Right ventricle myocardium inferior (tissue), 1 donor: Measurements from ENCODE around the gene VWA2. TPM values are rescaled to one million over a fixed set of nuclear protein-coding genes. Genes with fewer than 3 reads are reported as not detected.

Experiments
- ATAC-seq: fragments of 200-7000 bp; cut with Tn5 transposase; one replicate; pipeline ENCODE4 v1.9.1; 2020; ENCODE audit warnings: mild to moderate bottlenecking, moderate library complexity
- DNase-seq: peaks from one replicate; pipeline ENCODE4 v3.0.0; 2021; ENCODE audit errors: missing footprints
- intact Hi-C: fragments of 100-400 bp; cut with DNase I; formaldehyde crosslinking; loops from one replicate; pipeline ENCODE4 v1.11.0; 2022
- long read RNA-seq: library from polyadenylated mRNA; unstranded; transcript quantifications from one replicate; pipeline ENCODE4 v2.0.0, GENCODE V29; 2021
- total RNA-seq: library from RNA; stranded (reverse); fragmentation: NEBNext Ultra II Directional; extraction: Animal tissue kit (Norgen Biotek cat#: 25700); gene quantifications from one replicate; pipeline ENCODE4 v1.2.1, GENCODE V29; 2021
- donor health status: DM: no; HTN: yes; CAD: no; lungs with severe emphysema.

Gene VWA2, protein sequence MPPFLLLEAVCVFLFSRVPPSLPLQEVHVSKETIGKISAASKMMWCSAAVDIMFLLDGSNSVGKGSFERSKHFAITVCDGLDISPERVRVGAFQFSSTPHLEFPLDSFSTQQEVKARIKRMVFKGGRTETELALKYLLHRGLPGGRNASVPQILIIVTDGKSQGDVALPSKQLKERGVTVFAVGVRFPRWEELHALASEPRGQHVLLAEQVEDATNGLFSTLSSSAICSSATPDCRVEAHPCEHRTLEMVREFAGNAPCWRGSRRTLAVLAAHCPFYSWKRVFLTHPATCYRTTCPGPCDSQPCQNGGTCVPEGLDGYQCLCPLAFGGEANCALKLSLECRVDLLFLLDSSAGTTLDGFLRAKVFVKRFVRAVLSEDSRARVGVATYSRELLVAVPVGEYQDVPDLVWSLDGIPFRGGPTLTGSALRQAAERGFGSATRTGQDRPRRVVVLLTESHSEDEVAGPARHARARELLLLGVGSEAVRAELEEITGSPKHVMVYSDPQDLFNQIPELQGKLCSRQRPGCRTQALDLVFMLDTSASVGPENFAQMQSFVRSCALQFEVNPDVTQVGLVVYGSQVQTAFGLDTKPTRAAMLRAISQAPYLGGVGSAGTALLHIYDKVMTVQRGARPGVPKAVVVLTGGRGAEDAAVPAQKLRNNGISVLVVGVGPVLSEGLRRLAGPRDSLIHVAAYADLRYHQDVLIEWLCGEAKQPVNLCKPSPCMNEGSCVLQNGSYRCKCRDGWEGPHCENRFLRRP
- not detected for total RNA-seq
- long read RNA-seq: 0 reads

DNA sequence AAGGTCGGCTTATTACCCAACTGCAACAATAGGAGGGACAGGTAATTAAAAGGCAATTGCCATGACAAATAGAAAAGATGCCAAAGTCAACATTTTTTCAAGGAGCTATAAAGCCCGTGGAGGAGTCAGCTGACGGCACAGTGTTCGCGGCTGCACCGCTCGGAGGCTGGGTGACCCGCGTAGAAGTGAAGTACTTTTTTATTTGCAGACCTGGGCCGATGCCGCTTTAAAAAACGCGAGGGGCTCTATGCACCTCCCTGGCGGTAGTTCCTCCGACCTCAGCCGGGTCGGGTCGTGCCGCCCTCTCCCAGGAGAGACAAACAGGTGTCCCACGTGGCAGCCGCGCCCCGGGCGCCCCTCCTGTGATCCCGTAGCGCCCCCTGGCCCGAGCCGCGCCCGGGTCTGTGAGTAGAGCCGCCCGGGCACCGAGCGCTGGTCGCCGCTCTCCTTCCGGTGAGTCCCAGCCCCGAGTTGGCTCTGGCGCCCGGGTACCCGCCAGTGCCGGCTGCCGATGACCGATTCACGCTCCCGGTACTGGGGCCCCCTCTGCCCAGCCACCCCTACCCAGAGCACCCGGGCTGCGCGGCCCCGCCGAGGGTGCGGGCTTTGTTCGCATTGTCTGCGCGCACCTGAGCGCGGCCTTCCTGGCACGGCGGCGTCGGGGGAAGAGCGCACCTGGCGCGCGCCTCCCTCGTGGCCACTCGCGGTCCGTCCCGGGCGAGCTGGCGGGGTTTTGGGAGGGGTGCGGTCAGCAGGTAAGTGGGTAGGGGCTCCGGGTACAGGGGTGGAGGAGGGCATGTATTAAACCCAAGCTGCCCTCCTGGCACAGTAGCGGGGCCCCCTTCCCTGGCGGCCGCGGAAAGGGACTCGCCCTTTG is at the start of gene VWA2:
Gene VWA2 (plus strand): TSS at position 138 of the 877 bp plus-strand sequence. CDS start 9,460 bp downstream, outside the sequence.
- ATAC-seq (peak; percentile 54), DNase-seq (peak; percentile 77)
- intact Hi-C loops: no loop called here

DNA sequence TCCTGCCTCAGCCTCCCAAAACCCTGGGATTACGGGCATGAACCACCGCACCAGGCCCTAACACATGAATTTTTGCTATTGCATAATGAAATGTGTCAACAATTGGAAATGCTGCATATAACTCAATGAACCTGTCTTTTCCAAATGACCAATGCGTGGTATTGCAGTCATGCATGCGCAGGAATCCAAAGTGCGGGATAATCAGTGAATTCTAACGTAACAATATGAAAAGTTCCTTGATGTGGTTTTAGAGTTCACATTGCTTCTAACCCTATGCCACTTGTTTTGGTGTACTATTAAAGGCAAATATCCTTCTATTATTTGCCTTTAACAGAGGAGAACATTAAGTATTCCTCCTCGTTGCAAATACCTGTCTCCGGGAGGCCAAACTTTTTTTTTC is 49.4 kb upstream of the VWA2 start:
- no peak for DNase-seq
- intact Hi-C loops: no loop called here
- ATAC-seq: no peak

DNA sequence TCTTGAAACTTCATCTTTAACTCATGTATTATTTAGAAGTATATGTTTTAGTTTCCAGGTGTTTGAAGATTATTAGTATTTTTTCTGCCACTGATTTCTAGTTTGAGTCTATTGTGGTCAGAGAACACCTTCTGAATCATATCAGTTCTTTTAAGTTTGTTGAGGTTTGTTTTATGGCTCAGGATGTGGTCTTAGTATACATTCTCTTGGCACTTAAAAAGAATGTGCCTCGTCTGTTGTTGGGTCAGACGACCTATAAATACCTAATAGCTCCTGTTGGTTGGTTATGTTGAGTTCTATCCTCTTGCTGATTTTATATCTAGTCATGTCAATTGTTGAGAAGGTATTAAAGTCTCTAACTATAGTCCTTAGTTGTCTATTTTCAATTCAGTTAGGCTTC is 44.0 kb upstream of the VWA2 start:
- ATAC-seq (no peak), DNase-seq (no peak)
- intact Hi-C loops: no loop called here

DNA sequence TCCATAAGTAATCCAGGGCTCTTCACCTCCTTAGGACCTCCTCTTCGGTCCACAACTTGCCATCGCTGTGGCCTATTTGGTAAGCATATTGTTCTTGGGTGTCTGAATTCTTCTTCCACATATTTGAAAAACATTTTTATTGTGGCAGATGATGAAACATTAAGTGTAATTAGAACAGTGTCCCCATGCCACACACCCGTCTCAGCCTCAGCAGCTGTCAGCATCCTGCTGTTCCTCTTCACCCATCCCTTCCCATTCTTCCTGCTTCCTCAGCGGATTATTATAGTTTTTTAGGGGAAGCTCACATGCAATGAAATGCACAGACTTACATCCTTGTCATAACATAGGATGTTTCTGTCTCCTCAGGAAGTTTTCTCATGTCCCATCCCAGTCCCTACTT is 39.8 kb upstream of the VWA2 start:
- ATAC-seq (no peak), DNase-seq (no peak)
- intact Hi-C loops: no loop called here

DNA sequence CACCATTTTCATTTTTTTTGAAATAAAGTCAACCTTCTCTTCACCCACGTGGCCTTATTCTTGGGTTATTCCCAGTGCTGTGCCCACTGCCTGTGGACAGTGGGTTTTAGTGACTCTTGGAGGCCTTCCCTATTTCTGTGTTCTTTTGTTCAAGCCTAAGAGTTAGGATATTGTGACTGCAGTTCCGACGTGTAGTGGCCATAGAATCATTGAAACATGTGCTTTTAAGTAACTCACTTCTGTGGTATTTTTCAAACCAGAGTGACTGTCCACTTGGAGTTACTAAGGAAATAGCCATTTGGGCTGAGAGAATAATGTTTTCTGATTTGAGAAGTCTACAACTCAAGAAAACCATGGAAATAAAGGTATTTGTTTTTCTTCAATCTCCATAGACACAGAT is 36.2 kb upstream of the VWA2 start:
- no peak for ATAC-seq
- intact Hi-C loops: no loop called here
- DNase-seq: no peak

DNA sequence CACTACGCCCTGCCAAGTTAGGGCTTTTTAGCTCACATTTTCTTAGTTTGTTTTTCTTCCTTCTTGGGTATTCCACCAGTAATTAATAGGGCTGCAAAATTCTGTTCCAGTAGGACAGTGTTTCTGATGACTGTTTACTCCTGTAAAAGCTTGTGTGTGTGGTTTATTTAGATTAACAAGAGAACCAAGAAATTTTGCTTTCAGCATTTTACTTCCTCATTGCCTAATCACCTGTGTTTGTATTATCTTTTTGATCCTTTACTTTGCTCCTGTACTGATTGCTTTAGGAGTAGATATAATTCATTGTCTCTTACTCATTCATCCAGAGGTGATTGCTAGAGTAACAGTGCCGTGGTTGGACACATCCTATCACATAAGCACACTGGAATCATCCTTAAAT is 32.2 kb upstream of the VWA2 start:
- no peak for DNase-seq
- ATAC-seq: no peak

DNA sequence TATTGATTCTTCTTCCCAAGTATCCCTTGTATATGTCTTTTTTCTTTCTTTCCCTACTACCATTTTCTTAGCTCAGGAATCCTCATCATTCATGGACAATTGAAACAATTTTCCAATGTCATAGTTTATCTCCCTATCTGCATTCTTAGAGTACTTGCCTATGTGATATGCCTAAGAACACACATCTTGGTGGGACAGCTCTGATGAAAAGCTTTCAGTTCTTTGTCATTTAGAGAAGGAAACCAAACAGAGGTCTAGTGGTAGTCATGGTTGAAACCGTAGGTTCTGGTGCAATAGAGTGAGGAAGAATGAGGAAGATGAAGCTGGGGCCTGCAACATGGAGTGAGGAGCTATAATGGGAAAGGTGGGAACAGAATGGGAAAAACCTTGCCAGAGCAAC is 31.7 kb upstream of the VWA2 start:
- ATAC-seq: no peak
- no peak for DNase-seq
- intact Hi-C loops: no loop called here

More for the DNA sequence above, 32.2 kb upstream of the VWA2 start:
- intact Hi-C loops: no loop called here

DNA sequence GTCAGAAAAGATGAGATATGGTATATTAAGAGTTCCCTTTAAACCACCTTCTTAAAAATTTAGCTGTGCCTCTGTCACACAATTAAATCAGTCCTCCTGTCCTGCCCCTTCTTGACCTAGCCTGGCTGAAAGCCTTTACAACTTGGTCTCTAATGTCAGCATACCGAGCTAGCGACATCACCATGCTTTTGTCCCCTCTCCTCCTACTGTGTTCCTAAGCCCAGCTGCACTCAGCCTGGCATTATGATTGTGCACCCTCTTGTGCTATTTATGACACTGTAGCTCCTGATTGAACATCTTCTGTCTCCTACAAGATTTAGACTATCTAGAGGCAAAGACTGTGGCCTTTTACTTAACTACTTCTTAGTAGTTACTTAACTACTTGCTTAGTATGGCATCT is 30.7 kb upstream of the VWA2 start:
- peak; percentile 50 for ATAC-seq
- intact Hi-C loops: no loop called here
- DNase-seq: no peak

DNA sequence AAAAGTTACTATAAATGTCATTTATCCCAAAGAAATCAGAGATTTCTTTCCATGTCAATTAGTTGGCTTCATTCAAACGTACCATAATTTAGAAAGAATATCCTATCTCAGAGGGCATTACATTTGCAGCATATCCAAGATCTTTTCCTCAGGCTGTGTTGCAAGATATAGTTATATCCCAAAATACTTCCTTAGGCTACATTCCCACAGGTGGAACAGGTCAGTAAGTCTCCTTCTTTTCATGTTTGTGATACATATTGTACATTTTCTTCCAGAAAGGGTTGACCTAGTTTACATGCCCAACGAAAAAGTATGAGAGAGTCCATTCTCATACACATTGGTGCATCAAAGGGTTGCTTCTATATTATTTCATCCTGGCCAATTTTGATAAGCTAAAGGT is 26.9 kb upstream of the VWA2 start:
- intact Hi-C loops: no loop called here
- DNase-seq: no peak
- no peak for ATAC-seq

DNA sequence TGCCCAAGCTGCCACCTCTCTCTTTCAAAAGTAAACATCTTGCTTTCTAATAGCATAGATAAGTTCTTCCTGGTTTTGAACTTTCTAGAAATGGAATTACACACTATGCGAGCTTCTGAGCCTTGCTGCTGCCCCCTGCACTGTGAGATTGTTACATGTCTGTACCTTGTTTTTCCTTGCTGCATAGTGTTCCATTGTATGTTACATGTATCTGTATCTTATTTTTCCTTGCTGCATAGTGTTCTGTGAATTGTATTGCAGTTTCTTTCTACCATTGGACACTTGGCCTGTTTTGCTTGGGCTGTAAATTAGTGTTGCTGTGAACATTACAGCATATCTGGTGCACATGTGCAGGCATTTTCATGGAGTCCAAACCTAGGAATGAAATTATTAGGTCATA is 24.0 kb upstream of the VWA2 start:
- DNase-seq: no peak
- ATAC-seq: no peak
- intact Hi-C loops: no loop called here

DNA sequence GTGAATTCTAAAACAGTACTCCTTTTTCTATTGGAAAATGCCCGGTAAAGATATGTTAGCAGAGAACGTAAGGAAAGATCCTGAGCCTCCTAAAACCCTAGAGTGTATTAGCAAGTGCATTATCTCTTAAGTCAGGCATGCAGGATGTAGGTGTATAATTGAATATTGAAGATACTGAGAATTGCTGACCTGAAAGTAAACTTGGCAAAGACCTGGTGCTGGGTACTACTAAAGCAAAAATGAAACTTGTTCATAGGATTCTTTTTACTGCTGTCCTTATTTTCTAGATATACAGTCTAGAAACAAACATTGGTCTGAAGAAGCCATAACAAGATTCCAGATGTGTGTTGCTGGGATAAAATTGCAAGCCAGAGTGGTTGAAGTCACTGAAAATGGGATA is 18.8 kb upstream of the VWA2 start:
- intact Hi-C loops: no loop called here

DNA sequence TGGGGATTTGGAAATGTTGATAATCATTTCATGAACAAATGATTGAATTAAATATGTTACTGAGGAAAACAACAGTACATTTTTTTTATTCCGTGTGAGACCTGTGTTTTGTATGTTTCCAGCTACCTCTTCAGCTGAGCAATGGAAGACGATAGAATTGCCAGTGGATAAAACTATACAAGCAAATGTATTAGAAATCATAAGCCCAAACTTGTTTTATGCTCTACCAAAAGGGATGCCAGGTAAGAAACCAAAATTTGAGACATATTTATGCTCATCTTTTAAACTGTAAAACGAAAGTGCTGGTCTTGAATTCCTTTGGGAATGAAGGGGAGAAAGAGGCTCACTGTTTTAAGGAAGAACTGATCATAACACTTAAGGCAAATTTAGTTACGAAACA is 17.8 kb upstream of the VWA2 start:
- intact Hi-C loops: no loop called here
- ATAC-seq (no peak), DNase-seq (no peak)

More for the DNA sequence above, 18.8 kb upstream of the VWA2 start:
- ATAC-seq (no peak), DNase-seq (no peak)

DNA sequence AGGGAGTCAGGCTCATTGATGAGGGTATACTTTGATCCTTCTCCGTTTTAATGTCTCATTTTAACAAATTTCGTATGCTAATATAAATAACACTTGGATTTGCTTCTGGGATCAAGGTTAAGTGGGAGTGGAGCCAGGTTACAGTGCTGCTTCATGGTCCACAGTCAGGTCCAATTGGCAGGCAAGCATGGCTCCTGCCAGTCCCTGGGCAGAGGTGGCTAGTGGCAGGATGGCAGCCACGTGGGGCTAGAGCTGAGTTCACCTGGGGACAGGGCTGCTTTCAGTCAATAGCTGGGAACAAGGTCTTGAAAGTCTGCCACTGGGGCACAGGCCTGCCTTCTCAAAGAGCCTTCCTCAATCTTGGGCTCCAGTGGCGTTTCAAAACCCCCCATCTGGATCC is 16.0 kb upstream of the VWA2 start:
- ATAC-seq (peak; percentile 92), DNase-seq (no peak)
- intact Hi-C loops: no loop called here

DNA sequence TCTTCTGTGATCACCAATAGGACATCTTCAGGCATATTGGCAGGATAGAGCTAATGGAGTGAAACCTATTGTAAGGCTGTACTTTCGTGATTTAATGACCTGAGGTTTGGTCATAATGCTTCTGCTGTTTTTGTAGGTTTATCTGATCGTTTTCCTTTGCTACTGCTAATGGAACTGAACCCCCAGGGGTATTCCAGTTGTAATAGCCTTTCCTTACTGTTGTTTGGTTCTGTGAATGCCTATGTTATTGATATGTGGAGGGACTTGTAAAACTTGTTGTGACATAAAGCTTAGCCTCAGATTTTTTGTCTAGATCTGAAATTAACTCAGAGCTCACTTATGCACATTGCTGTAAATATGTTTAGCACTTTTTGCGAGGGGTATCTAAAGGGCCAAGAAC is 10.9 kb upstream of the VWA2 start:
- DNase-seq (no peak), ATAC-seq (no peak)
- intact Hi-C loops: no loop called here

DNA sequence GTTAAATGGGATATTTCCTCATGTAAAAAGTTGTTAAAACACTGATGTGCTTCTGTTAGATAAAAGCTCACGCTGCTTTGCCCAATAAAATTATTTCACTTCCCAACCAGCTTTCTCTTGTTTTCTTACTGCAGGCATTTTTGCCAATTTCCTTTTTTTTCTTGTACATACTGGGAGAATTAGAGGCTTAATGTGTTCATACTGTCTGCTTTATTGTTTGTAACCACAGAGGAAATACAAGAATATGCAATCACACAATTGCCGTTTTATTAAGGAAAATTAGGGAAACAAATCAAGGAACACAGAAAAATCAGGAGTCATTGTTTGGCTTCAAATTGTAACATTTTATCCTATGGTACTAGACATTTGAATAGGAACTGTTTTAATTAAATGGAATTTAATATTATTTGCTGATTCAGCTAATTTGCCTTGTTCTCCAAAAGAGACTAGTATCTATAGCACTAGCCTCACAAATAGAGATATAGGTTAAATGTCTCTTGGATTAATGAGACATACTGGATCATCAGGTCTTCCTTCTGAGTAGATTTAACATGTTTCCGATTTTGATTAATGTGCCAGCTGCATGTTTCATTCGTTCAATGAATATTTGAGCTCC is 6.4 kb upstream of the VWA2 start:
- ATAC-seq (no peak), DNase-seq (no peak)
- intact Hi-C loops: loop anchor here (5.0 kb wide), 1 partner anchor 90 kb away; no protein-coding TSS in a partner anchor

DNA sequence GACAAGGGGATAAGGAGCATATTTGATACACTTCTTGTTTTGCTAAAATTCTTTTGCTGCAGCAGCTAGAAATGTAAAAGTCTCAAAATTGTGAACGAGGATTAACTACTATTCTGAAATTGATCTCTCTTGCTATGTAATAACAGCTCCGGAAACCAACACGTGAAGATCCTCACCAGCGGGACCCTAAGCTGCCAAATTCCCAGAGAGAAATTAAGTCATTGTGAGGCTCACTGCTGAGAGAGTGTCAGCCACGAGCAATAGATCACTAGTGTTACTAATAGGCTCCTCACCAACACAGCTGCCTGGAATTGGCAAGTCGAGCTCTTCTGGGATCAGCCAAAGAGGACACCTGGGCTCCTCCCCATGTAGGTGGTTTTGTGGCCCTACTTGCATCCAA is 5.6 kb upstream of the VWA2 start:
- ATAC-seq (no peak), DNase-seq (no peak)
- intact Hi-C loops: loop anchor here (5.0 kb wide), 1 partner anchor 91 kb away; no protein-coding TSS in a partner anchor

DNA sequence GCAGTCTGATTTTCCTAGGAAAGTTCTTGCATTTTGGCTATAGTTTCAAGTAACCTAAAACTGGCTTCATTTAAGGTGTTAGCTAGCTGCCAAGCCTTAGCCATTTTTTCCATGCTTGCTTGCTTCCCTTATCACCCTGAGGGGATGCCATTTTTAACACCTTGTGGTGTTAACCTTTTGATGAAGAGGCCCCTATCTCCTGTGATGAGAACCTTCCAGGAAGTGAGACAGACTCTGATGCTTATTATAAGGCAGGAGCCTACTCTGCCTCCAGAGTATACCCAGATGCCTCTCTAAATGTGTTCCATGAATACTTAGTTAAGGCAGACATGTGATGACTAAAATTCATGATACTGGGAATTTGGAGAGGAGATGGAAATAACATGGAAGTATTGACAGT is 4.9 kb upstream of the VWA2 start:
- intact Hi-C loops: loop anchor here (5.0 kb wide), 1 partner anchor 92 kb away; no protein-coding TSS in a partner anchor
- DNase-seq (no peak), ATAC-seq (peak; percentile 70)

DNA sequence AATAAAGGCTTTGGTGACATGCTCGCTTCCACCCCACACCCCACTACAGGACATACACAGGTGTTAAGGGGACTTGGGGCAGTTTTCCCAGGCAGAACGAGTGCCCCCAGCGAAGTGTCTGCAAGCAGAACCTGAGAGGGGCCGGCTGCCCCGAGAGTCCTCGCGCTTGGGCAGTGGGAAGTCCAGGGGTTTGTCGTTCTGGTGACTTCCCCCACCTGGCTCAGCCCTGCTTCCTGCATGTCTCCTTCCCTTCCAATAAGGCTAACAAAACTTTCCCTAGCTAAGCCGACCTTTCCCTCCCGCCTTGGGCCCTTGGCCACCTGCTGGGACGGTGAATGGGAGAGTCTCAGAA is 916 bp downstream of the VWA2 start:
- no peak for DNase-seq
- intact Hi-C loops: no loop called here
- no peak for ATAC-seq

DNA sequence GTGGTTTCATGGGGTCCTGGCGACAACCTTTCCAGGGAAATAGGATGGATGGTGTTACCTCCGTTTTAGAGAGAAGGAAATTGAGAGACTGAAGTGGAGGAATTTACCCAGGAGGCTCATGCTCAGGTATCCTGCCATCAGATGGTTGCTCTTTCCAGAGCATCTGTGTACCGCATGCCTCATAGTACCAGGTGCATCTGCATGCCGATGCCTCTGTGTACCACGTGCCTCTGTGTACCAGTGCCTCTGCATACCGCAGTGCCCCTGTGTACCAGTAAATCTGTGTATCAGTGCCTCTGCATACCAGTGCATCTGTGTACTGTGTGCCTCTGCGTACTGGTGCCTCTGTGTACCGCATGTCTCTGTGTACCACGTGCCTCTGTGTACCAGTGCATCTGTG is 3.2 kb downstream of the VWA2 start:
- intact Hi-C loops: no loop called here
- DNase-seq (no peak), ATAC-seq (no peak)
